ENCODE measurements around the gene LRRC3C. TPM values are rescaled to one million over a fixed set of nuclear protein-coding genes. Genes with fewer than 3 reads are reported as not detected.

LRRC3C gene
- total RNA-seq, 1 donor from 2014 or later, result not detected

DNA sequence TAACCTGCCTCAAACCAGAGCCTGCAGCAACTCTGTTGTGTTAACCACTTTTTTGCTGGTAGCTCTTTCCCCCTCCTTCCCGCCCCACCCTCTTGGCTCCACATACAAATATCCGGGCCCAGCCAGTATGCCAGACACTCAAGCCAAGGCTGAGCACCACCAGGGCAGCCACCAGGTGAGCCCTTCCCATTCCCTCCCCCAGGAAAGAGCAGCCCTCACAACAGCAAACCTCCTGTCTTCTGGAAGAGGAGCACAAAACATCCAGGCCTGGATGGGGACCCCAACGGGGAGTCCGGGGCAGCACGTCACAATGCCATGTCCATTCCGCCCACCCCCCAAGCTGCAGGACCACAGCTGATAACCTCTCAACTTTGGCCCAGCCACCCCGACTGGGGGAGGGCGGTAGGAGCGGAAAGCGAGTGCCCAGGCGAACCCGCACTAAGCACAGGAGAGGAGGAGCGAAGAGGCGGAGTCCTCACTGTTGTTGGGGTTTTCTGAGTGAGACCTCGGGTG lies 888 bp upstream of the LRRC3C start:
- H3K4me1 ChIP-seq (ENCODE audit: insufficient read depth, low read length), result peaks cover 51% of the 10 kb centered on the region
- no peaks in the 10 kb centered on the region for H3K9me3 ChIP-seq (ENCODE audit: insufficient read depth, low read depth, low read length)
- peaks cover 52% of the 10 kb centered on the region for H4K20me1 ChIP-seq (ENCODE audit: insufficient read depth, low read length)
- peak overlapping the region; percentile 81 for H3K4me3 ChIP-seq (ENCODE audit: insufficient read depth, low read depth, low read length)
- no peak for TF ChIP-seq EZH2 (IDR thresholded peaks at IDR 0.05; ENCODE audit: insufficient read depth, low read length)
- TF ChIP-seq, protein P1, sequence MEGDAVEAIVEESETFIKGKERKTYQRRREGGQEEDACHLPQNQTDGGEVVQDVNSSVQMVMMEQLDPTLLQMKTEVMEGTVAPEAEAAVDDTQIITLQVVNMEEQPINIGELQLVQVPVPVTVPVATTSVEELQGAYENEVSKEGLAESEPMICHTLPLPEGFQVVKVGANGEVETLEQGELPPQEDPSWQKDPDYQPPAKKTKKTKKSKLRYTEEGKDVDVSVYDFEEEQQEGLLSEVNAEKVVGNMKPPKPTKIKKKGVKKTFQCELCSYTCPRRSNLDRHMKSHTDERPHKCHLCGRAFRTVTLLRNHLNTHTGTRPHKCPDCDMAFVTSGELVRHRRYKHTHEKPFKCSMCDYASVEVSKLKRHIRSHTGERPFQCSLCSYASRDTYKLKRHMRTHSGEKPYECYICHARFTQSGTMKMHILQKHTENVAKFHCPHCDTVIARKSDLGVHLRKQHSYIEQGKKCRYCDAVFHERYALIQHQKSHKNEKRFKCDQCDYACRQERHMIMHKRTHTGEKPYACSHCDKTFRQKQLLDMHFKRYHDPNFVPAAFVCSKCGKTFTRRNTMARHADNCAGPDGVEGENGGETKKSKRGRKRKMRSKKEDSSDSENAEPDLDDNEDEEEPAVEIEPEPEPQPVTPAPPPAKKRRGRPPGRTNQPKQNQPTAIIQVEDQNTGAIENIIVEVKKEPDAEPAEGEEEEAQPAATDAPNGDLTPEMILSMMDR (IDR thresholded peaks at IDR 0.05; ENCODE audit: insufficient read depth, low read depth, low read length), result no peak
- H3K27ac ChIP-seq (ENCODE audit: low read depth, low read length), result peak overlapping the region; percentile 98
- H2AFZ ChIP-seq (ENCODE audit: low read depth, low read length), result no peak overlapping the region
- FAIRE-seq (no peak), DNase-seq (ENCODE audit: low read depth) (no peak)
- Mint-ChIP-seq H3K36me3 (ENCODE audit: low read depth, unreplicated experiment) (peaks cover 10% of the 10 kb centered on the region), H3K9me3 (ENCODE audit: unreplicated experiment) (no peaks in the 10 kb centered on the region), H3K4me3 (ENCODE audit: unreplicated experiment) (peak overlapping the region; percentile 89), H3K4me1 (ENCODE audit: low read depth, unreplicated experiment) (peaks cover 30% of the 10 kb centered on the region), H3K27me3 (ENCODE audit: low read depth, unreplicated experiment) (no peaks in the 10 kb centered on the region), H3K27ac (ENCODE audit: unreplicated experiment) (peak overlapping the region; percentile 86)
- peaks cover 43% of the 10 kb centered on the region for H3K79me2 ChIP-seq (ENCODE audit: insufficient read depth, low read length)
- peak overlapping the region; percentile 100 for H3K4me2 ChIP-seq (ENCODE audit: low read length)
- peaks cover 11% of the 10 kb centered on the region for H3K36me3 ChIP-seq (ENCODE audit: insufficient read depth, low read length)
- peak overlapping the region; percentile 87 for H3K9ac ChIP-seq (ENCODE audit: low read length)
- no peaks in the 10 kb centered on the region for H3K27me3 ChIP-seq (ENCODE audit: insufficient read depth, low read length)

DNA sequence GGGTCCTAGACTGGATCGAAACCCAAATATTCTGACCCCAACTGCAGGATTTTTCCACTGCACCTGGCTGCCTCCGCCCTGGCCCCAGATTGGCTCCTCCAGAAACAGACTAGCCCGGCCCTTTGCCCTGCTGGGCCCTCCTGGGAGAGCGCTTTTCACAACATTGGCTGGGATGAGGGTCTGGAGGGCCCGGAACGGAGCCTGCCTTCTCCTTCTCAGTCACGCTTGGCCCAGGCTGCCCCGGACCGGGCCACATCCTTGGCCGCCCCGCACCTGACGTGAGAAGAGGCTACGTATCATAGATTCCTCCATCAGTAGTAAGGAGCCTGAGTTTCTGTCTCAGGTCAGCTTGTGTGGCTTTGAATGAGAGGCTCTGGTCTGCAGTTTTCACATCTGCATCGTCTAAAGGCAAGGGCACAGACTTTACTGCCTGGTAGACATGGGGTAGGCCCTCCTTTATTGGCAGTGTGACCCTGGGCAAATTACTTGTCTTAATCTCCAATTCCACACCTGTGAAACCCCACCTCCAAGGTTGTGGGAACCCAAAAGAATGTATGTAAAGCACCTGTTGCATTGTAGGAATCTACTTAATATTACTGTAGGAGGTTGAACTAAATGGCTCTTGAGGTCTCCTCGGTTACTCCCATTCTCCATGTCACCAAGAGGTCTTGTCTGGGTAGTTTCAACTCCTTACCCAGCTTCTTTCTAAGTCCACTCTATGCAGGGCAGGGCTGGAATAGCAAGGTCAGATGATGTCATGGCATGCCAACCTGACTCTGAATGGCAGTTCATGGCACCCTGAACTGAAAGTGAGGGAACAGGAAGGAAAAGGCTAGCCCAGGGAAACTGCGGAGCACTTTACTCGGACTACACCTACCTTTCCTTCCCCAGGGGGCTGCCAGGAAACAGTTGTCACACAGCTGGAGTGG lies 661 bp downstream of the LRRC3C start:
- Histone ChIP-seq H3K27me3 (ENCODE audit: insufficient read depth, low read length) (no peaks in the 10 kb centered on the region), H3K79me2 (ENCODE audit: insufficient read depth, low read length) (peaks cover 39% of the 10 kb centered on the region), H3K9me3 (ENCODE audit: insufficient read depth, low read depth, low read length) (no peaks in the 10 kb centered on the region), H3K4me3 (ENCODE audit: insufficient read depth, low read depth, low read length) (peak overlapping the region; percentile 81), H3K4me1 (ENCODE audit: insufficient read depth, low read length) (peaks cover 51% of the 10 kb centered on the region), H3K9ac (ENCODE audit: low read length) (peak overlapping the region; percentile 87), H2AFZ (ENCODE audit: low read depth, low read length) (peak overlapping the region; percentile 66), H3K36me3 (ENCODE audit: insufficient read depth, low read length) (no peaks in the 10 kb centered on the region), H3K4me2 (ENCODE audit: low read length) (peak overlapping the region; percentile 100), H4K20me1 (ENCODE audit: insufficient read depth, low read length) (peaks cover 37% of the 10 kb centered on the region), H3K27ac (ENCODE audit: low read depth, low read length) (peak overlapping the region; percentile 98)
- H3K4me3 Mint-ChIP-seq (ENCODE audit: unreplicated experiment), result peak overlapping the region; percentile 89
- peaks cover 30% of the 10 kb centered on the region for H3K4me1 Mint-ChIP-seq (ENCODE audit: low read depth, unreplicated experiment)
- peaks cover 5% of the 10 kb centered on the region for H3K36me3 Mint-ChIP-seq (ENCODE audit: low read depth, unreplicated experiment)
- DNase-seq (ENCODE audit: low read depth) (no peak), FAIRE-seq (no peak)
- TF ChIP-seq, protein P1 (IDR thresholded peaks at IDR 0.05; ENCODE audit: insufficient read depth, low read depth, low read length), result no peak
- TF ChIP-seq EZH2 (IDR thresholded peaks at IDR 0.05; ENCODE audit: insufficient read depth, low read length), result no peak
- H3K27ac Mint-ChIP-seq (ENCODE audit: unreplicated experiment), result peak overlapping the region; percentile 93
- no peaks in the 10 kb centered on the region for H3K9me3 Mint-ChIP-seq (ENCODE audit: unreplicated experiment)
- H3K27me3 Mint-ChIP-seq (ENCODE audit: low read depth, unreplicated experiment), result no peaks in the 10 kb centered on the region
